OCI-LY3 (cell line): ENCODE measurements around the gene TMEM178B.

Experiments used
- EZH2phosphoT487 ChIP-seq: fragments of 200-600 bp; shearing (Covaris generic); IDR thresholded peaks from 2 replicates; pipeline ENCODE4 v1.6.1; 2018; ENCODE audit warnings: antibody characterized with exemption, mixed run types, low read depth
- TF ChIP-seq, protein P1 (sequence below): fragments of 200-600, 300-600 bp; sonication (generic); IDR thresholded peaks from 2 replicates; pipeline ENCODE4 v1.5.1; 2014; ENCODE audit warnings: antibody characterized with exemption, low read length, low read depth

DNA sequence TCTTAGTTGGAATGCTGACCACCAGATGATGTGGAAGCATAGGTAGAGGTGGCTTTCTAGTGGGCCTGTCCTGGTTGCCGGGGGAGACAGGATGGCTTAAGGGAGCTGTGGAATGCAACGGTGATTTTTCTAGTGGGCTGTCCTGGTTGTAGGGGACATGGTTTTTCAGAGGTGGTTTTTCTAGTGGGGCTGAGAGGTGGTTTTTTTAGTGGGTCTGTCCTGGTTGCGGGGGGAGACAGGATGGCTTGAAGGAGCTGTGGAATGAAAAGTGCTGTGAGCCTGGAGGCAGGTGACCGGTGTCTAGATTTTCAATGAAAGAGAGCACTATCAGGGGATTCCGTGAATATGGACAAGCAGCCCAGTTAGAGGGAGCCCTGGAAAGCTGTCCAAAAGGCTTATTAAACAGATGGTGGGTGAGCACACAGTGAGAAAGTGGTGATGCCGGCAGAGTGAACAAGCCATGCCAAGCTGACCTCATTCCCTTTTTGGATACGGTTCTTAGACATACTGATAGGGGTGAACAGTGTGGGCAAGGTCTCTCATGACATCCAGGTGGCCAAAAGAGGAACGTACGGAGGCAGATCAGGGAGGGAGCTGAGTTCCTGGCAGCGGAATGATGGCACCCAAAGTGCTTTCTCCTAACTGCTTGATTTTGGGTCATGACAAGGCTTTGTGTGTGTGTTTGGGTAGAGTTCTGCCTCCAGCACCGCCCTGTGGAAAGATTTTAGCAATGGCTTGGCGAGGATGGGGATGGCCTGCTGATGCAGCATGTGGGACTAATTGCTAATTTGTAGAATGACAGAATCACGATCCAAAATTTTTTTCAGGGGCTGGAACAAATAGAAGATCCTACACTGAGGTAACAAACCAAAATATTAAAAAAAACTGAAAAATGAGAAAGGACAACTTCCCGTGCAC, 126.6 kb downstream of the TMEM178B start:
- TF ChIP-seq, protein P1, sequence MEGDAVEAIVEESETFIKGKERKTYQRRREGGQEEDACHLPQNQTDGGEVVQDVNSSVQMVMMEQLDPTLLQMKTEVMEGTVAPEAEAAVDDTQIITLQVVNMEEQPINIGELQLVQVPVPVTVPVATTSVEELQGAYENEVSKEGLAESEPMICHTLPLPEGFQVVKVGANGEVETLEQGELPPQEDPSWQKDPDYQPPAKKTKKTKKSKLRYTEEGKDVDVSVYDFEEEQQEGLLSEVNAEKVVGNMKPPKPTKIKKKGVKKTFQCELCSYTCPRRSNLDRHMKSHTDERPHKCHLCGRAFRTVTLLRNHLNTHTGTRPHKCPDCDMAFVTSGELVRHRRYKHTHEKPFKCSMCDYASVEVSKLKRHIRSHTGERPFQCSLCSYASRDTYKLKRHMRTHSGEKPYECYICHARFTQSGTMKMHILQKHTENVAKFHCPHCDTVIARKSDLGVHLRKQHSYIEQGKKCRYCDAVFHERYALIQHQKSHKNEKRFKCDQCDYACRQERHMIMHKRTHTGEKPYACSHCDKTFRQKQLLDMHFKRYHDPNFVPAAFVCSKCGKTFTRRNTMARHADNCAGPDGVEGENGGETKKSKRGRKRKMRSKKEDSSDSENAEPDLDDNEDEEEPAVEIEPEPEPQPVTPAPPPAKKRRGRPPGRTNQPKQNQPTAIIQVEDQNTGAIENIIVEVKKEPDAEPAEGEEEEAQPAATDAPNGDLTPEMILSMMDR: 0 out of 2 replicates have a peak, but pooled peaks have one; percentile 9
- no peak for TF ChIP-seq EZH2phosphoT487
